ENCODE measurements around the gene DCXR. TPM values are rescaled to one million over a fixed set of nuclear protein-coding genes. Genes with fewer than 3 reads are reported as not detected.

Gene DCXR
- total and polyA plus RNA-seq, 2 of the 13 experiments (the other 11 are each of a cell fraction or from before 2014, with no cell fraction given) = 287 to 311 TPM

GRCh38 chr17:82003411-82004381 is 33.8 kb downstream of the DCXR start (continued):
- TF ChIP-seq ZNF891 (CRISPR knock-in tag; IDR thresholded peaks at IDR 0.05) = 0 out of 2 replicates have a peak, but pooled peaks have one; percentile 48
- no peak for TF ChIP-seq SP1 (IDR thresholded peaks at IDR 0.05)
- TF ChIP-seq SP1 (CRISPR knock-in tag; IDR thresholded peaks at IDR 0.05) = peak; percentile 62
- TF ChIP-seq ZNF557 (CRISPR knock-in tag; IDR thresholded peaks at IDR 0.05) = no peak
- TF ChIP-seq ZNF597 (CRISPR knock-in tag; IDR thresholded peaks at IDR 0.05) = no peak; the same call in 1 of the 2 replicates
- TF ChIP-seq SNAPC2 (CRISPR knock-in tag; IDR thresholded peaks at IDR 0.05) = no peak
- peak; percentile 67; the same call in 1 of the 2 replicates for TF ChIP-seq MLXIP (CRISPR knock-in tag; IDR thresholded peaks at IDR 0.05; ENCODE audit: borderline replicate concordance)
- no peak for TF ChIP-seq DZIP1 (CRISPR knock-in tag; IDR thresholded peaks at IDR 0.05)
- no peak; the same call in 1 of the 2 replicates for TF ChIP-seq ZNF138 (CRISPR knock-in tag; IDR thresholded peaks at IDR 0.05; ENCODE audit: low read depth)
- TF ChIP-seq AKNA (CRISPR knock-in tag; IDR thresholded peaks at IDR 0.05; ENCODE audit: borderline replicate concordance) = no peak
- TF ChIP-seq ZSCAN31 (CRISPR knock-in tag; IDR thresholded peaks at IDR 0.05; ENCODE audit: low read depth) = peak; percentile 98; the same call in 1 of the 2 replicates
- no peak for TF ChIP-seq PBX3 (CRISPR knock-in tag; IDR thresholded peaks at IDR 0.05; ENCODE audit: borderline replicate concordance)
